Calu3 (cell line): ENCODE data around the gene UNC13B. TPM values are rescaled to one million over a fixed set of nuclear protein-coding genes. Genes with fewer than 3 reads are reported as not detected.

Experiments
- BruUV-seq: library from RNA; stranded (reverse); fragments of 400-500 nt; replicated peaks from 2 replicates; lab custom pipeline; 2021; lab: Mats Ljungman, UMichigan
- CTCF ChIA-PET: fragments of 300-600 bp; sonication (Branson Sonifier 250); formaldehyde crosslinking; loops from one replicate; lab custom pipeline; 2022; ENCODE audit warnings: antibody characterized with exemption; lab: Charles Lee
- DNase-seq: peaks from one replicate; pipeline ENCODE4 v3.0.0; 2022
- H3K27ac Mint-ChIP-seq: one replicate; pipeline ENCODE4 v1.8.0; 2022; ENCODE audit warnings: mixed read lengths; ENCODE audit not compliant: unreplicated experiment
- H3K27me3 Mint-ChIP-seq: one replicate; pipeline ENCODE4 v1.8.0; 2022; ENCODE audit warnings: mixed read lengths; ENCODE audit not compliant: unreplicated experiment
- H3K36me3 Mint-ChIP-seq: one replicate; pipeline ENCODE4 v1.8.0; 2022; ENCODE audit warnings: mild to moderate bottlenecking, moderate library complexity, mixed read lengths; ENCODE audit not compliant: insufficient read depth, unreplicated experiment
- H3K4me1 Mint-ChIP-seq: one replicate; pipeline ENCODE4 v1.8.0; 2022; ENCODE audit warnings: mild to moderate bottlenecking, low read depth, mixed read lengths; ENCODE audit not compliant: unreplicated experiment
- H3K4me3 Mint-ChIP-seq: one replicate; pipeline ENCODE4 v1.8.0; 2022; ENCODE audit warnings: mild to moderate bottlenecking, low read depth, moderate library complexity, mixed read lengths; ENCODE audit not compliant: unreplicated experiment
- H3K9me3 Mint-ChIP-seq: one replicate; pipeline ENCODE4 v1.8.0; 2022; ENCODE audit warnings: low read depth, mixed read lengths; ENCODE audit not compliant: unreplicated experiment
- intact Hi-C: fragments of 100-400 bp; cut with micrococcal nuclease; formaldehyde crosslinking; loops from one replicate; pipeline ENCODE4 v1.10.0; 2022; ENCODE audit not compliant: unreplicated experiment
- total RNA-seq: library from RNA; stranded (reverse); gene quantifications from 2 replicates; pipeline ENCODE4 v1.2.3, GENCODE V29; 2022
- TF ChIP-seq, protein P1 (sequence below): fragments of 200-600 bp; IDR thresholded peaks from one replicate; pipeline ENCODE4 v1.8.0; 2022; ENCODE audit warnings: antibody characterized with exemption; ENCODE audit not compliant: unreplicated experiment

UNC13B gene
- total RNA-seq, 1 experiment from 2014 or later = 20.4 TPM

DNA sequence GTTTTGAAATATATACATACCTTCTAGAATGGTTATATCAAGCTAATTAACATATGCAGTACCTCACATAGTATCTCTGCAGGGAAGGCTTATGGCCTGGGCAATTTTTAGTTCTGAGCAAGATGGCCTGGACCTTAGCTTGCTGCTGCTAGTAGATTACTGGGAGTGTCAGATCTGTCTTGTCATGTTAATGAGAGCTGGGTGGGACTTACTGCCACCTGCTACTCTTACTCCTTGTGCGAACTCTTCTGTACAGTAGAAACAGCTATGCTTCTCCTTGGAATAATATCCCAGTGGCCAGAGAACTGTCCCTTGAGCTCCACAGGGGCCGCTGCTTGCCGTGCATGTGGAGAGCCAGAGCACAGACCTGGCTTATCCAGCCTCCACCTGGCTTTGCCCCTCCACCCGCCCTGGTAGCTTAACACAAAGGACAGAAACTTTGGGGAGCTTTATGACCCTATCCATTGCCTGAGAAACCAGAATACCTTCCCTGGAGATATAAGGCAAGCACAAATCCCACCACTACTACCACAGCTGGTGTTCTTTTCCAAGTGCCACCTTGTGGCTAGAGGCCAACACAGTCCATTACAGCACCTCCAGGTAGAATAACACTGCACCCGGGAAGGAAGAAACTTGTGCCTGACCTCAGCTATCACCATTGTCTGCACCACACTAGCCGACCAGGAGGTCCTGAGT is 253.7 kb downstream of the UNC13B start:
- Mint-ChIP-seq H3K36me3 (peaks cover 7% of the 10 kb centered on the region), H3K27me3 (no peaks in the 10 kb centered on the region), H3K27ac (no peak overlapping the region), H3K4me1 (no peaks in the 10 kb centered on the region), H3K9me3 (peaks cover 14% of the 10 kb centered on the region), H3K4me3 (no peak overlapping the region)
- DNase-seq = peak; percentile 3
- TF ChIP-seq, protein P1, sequence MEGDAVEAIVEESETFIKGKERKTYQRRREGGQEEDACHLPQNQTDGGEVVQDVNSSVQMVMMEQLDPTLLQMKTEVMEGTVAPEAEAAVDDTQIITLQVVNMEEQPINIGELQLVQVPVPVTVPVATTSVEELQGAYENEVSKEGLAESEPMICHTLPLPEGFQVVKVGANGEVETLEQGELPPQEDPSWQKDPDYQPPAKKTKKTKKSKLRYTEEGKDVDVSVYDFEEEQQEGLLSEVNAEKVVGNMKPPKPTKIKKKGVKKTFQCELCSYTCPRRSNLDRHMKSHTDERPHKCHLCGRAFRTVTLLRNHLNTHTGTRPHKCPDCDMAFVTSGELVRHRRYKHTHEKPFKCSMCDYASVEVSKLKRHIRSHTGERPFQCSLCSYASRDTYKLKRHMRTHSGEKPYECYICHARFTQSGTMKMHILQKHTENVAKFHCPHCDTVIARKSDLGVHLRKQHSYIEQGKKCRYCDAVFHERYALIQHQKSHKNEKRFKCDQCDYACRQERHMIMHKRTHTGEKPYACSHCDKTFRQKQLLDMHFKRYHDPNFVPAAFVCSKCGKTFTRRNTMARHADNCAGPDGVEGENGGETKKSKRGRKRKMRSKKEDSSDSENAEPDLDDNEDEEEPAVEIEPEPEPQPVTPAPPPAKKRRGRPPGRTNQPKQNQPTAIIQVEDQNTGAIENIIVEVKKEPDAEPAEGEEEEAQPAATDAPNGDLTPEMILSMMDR = no peak
- intact Hi-C loops = no loop called here
- BruUV-seq = no TSS peak
- CTCF ChIA-PET = no interaction called here

DNA sequence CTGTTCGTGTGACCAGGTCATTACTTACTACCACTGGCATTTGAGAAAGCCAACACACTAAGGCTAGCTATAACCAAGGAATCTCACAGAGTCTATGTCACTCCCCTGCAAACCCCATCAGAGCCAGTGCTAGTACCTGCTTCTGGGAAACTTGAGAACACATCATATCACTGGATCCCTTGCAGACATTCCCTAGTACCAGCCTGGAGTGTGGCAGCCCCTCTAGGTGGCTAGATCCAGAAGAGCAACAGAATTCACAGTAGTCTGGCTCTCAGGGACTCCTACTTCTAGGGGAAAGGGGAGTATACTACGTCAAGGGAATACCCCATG is 254.3 kb downstream of the UNC13B start:
- peaks cover 7% of the 10 kb centered on the region for H3K36me3 Mint-ChIP-seq
- DNase-seq = no peak
- TF ChIP-seq, protein P1 = no peak
- H3K27me3 Mint-ChIP-seq = no peaks in the 10 kb centered on the region
- H3K9me3 Mint-ChIP-seq = peaks cover 14% of the 10 kb centered on the region
- no TSS peak for BruUV-seq
- CTCF ChIA-PET = no interaction called here
- no peaks in the 10 kb centered on the region for H3K4me1 Mint-ChIP-seq
- no peak overlapping the region for H3K27ac Mint-ChIP-seq
- H3K4me3 Mint-ChIP-seq = no peak overlapping the region
- intact Hi-C loops = no loop called here

DNA sequence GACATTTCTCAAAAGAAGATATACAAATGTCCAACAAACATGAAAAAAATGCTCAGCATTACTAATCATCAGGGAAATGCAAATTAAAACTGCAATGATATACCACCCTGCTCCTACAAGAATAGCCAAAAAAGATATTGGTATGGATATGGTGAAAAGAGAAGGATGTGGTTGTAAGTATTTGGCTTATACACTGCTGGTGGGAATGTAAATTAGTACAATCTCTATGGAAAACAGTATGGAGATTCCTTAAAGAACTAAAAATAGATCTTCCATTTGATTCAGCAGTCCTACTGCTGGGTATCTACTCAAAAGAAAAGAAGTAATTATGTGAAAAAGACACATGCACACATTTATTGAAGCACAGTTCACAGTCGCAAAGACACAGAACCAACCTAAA is 260.5 kb downstream of the UNC13B start:
- Mint-ChIP-seq H3K27me3 (no peaks in the 10 kb centered on the region), H3K9me3 (peaks cover 6% of the 10 kb centered on the region), H3K4me1 (peaks cover 45% of the 10 kb centered on the region), H3K4me3 (no peak overlapping the region), H3K36me3 (peaks cover 5% of the 10 kb centered on the region), H3K27ac (peak overlapping the region; percentile 95)
- no peak for DNase-seq
- CTCF ChIA-PET = no interaction called here
- intact Hi-C loops = loop anchor here (2.0 to 5.0 kb wide), 2 partner anchors 54 to 310 kb away; no protein-coding TSS in a partner anchor
- TF ChIP-seq, protein P1 = no peak
- no TSS peak for BruUV-seq

DNA sequence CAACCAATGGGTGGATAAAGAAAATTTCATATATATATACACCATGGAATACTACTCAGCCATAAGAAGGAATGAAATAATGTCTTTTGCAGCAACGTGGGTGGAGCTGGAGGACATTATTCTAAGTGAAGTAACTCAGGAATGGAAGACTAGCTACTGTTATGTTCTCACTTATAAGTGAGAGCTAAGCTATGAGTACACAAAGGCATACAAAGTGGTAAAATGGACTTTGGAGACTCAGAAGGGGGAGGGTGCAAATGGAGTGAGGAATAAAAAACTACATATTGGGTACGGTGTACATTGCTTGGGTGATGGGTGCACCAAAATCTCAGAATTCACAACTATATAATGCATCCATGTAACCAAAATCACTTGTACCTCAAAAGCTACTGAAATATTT is 260.9 kb downstream of the UNC13B start:
- no peaks in the 10 kb centered on the region for H3K27me3 Mint-ChIP-seq
- H3K4me3 Mint-ChIP-seq = no peak overlapping the region
- TF ChIP-seq, protein P1 = no peak
- no TSS peak for BruUV-seq
- H3K36me3 Mint-ChIP-seq = peaks cover 5% of the 10 kb centered on the region
- peak overlapping the region; percentile 95 for H3K27ac Mint-ChIP-seq
- DNase-seq = no peak
- intact Hi-C loops = loop anchor here (2.0 to 5.0 kb wide), 2 partner anchors 54 to 310 kb away; no protein-coding TSS in a partner anchor
- H3K9me3 Mint-ChIP-seq = peaks cover 5% of the 10 kb centered on the region
- H3K4me1 Mint-ChIP-seq = peaks cover 45% of the 10 kb centered on the region
- CTCF ChIA-PET = no interaction called here
